MCF 10A (cell line): ENCODE data around the gene NHSL2. TPM values are rescaled to one million over a fixed set of nuclear protein-coding genes. Genes with fewer than 3 reads are reported as not detected.
"Not testable (repeated sequence)": the region's sequence is repeated elsewhere in the genome, so short reads cannot be mapped to it uniquely, and the experiment has no call there.

Experiments used
- BruUV-seq: library from RNA; stranded (reverse); fragments of 400-500 nt; replicated peaks from 2 replicates; lab custom pipeline; 2021; lab: Mats Ljungman, UMichigan
- CTCF ChIA-PET: fragments of 300-600 bp; sonication (Branson Sonifier 250); formaldehyde crosslinking; extraction: SDS; loops from one replicate; lab custom pipeline; 2021; ENCODE audit warnings: antibody characterized with exemption, inconsistent platforms; lab: Yijun Ruan, JAX
- POLR2A ChIA-PET: fragments of 300-600, 350-650 bp; sonication (Branson Sonifier 250); formaldehyde crosslinking; extraction: SDS; loops from one replicate; lab custom pipeline; 2020; ENCODE audit warnings: antibody characterized with exemption, inconsistent platforms; lab: Yijun Ruan, JAX
- DNase-seq: peaks from one replicate; pipeline ENCODE4 v3.0.0-alpha.2; 2018; ENCODE audit not compliant: unreplicated experiment
- H3K27ac Mint-ChIP-seq: one replicate; pipeline ENCODE4 v1.8.0; 2022; ENCODE audit warnings: mild to moderate bottlenecking, low read depth, mixed read lengths; ENCODE audit not compliant: unreplicated experiment
- H3K27me3 Mint-ChIP-seq: one replicate; pipeline ENCODE4 v1.8.0; 2022; ENCODE audit warnings: mixed read lengths; ENCODE audit not compliant: insufficient read depth, unreplicated experiment
- H3K36me3 Mint-ChIP-seq: one replicate; pipeline ENCODE4 v1.8.0; 2022; ENCODE audit warnings: mild to moderate bottlenecking, moderate library complexity, mixed read lengths; ENCODE audit not compliant: insufficient read depth, unreplicated experiment
- H3K4me1 Mint-ChIP-seq: one replicate; pipeline ENCODE4 v1.8.0; 2022; ENCODE audit warnings: mixed read lengths; ENCODE audit not compliant: insufficient read depth, unreplicated experiment
- H3K4me3 Mint-ChIP-seq: one replicate; pipeline ENCODE4 v1.8.0; 2022; ENCODE audit warnings: mild to moderate bottlenecking, moderate library complexity, mixed read lengths; ENCODE audit not compliant: unreplicated experiment
- H3K9me3 Mint-ChIP-seq: one replicate; pipeline ENCODE4 v1.8.0; 2022; ENCODE audit warnings: mixed read lengths; ENCODE audit not compliant: unreplicated experiment
- intact Hi-C: fragments of 100-400 bp; cut with micrococcal nuclease; formaldehyde crosslinking; loops from 2 replicates; pipeline ENCODE4 v1.14.1; 2022
- total RNA-seq: library from RNA; stranded (reverse); gene quantifications from 2 replicates; pipeline ENCODE4 v1.2.3, GENCODE V29; 2022
- TF ChIP-seq, protein P1 (sequence below): fragments of 200-600 bp; IDR thresholded peaks from one replicate; pipeline ENCODE4 v1.8.0; 2022; ENCODE audit warnings: antibody characterized with exemption, mild to moderate bottlenecking; ENCODE audit not compliant: unreplicated experiment

NHSL2 gene
- total RNA-seq, 1 experiment from 2014 or later = not detected

DNA sequence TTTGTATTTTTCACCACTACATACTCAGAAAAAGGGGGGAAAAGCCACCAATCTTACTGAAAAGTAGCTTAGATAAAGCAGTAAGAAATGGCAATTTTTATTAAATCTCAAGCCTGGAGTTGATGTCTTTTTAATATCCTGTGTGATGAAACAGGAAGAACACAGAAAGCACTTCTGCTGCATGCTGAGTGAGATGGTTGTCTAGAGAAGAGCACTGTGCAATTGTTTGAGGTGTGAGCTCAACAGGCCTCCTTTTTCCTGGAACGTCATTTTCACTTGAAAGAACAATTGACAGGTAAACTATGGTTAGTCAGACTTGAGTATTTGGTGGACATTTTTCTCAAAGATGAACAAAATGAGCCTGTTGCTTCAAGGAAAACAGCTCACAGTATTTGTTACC is 147.2 kb downstream of the NHSL2 start:
- no TSS peak for BruUV-seq
- ChIA-PET CTCF (no interaction called here), POLR2A (no interaction called here)
- Mint-ChIP-seq H3K4me1 (no peaks in the 10 kb centered on the region), H3K27me3 (peaks cover 86% of the 10 kb centered on the region), H3K27ac (no peak overlapping the region), H3K4me3 (no peak overlapping the region), H3K9me3 (no peaks in the 10 kb centered on the region), H3K36me3 (no peaks in the 10 kb centered on the region)
- no peak for DNase-seq
- intact Hi-C loops = no loop called here
- TF ChIP-seq, protein P1, sequence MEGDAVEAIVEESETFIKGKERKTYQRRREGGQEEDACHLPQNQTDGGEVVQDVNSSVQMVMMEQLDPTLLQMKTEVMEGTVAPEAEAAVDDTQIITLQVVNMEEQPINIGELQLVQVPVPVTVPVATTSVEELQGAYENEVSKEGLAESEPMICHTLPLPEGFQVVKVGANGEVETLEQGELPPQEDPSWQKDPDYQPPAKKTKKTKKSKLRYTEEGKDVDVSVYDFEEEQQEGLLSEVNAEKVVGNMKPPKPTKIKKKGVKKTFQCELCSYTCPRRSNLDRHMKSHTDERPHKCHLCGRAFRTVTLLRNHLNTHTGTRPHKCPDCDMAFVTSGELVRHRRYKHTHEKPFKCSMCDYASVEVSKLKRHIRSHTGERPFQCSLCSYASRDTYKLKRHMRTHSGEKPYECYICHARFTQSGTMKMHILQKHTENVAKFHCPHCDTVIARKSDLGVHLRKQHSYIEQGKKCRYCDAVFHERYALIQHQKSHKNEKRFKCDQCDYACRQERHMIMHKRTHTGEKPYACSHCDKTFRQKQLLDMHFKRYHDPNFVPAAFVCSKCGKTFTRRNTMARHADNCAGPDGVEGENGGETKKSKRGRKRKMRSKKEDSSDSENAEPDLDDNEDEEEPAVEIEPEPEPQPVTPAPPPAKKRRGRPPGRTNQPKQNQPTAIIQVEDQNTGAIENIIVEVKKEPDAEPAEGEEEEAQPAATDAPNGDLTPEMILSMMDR = no peak

DNA sequence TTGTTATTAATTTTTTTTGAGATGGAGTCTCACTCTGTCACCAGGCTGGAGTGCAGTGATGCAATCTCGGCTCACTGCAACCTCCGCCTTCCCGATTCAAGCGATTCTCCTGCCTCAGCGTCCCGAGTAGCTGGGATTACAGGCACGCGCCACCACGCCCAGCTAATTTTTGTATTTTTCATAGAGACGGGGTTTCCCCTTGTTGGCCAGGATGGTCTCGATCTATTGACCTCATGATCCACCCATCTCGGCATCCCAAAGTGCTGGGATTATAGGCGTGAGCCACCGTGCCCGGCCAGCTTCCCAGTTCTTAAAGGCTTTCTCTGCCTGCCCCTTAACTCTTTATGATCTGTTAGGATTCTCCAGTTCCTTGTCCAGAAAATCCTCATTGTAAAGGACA is 147.7 kb downstream of the NHSL2 start:
- DNase-seq, POLR2A ChIA-PET, H3K4me3 Mint-ChIP-seq, H3K4me1 Mint-ChIP-seq, intact Hi-C loops, H3K9me3 Mint-ChIP-seq, H3K36me3 Mint-ChIP-seq, BruUV-seq, H3K27ac Mint-ChIP-seq: not testable (repeated sequence)
- peaks cover 86% of the 10 kb centered on the region for H3K27me3 Mint-ChIP-seq
- CTCF ChIA-PET = interaction anchor here (0.6 to 0.8 kb wide), 2 partner anchors 71 to 72 kb away, joined by 3 to 5 read pairs; no protein-coding TSS in a partner anchor

DNA sequence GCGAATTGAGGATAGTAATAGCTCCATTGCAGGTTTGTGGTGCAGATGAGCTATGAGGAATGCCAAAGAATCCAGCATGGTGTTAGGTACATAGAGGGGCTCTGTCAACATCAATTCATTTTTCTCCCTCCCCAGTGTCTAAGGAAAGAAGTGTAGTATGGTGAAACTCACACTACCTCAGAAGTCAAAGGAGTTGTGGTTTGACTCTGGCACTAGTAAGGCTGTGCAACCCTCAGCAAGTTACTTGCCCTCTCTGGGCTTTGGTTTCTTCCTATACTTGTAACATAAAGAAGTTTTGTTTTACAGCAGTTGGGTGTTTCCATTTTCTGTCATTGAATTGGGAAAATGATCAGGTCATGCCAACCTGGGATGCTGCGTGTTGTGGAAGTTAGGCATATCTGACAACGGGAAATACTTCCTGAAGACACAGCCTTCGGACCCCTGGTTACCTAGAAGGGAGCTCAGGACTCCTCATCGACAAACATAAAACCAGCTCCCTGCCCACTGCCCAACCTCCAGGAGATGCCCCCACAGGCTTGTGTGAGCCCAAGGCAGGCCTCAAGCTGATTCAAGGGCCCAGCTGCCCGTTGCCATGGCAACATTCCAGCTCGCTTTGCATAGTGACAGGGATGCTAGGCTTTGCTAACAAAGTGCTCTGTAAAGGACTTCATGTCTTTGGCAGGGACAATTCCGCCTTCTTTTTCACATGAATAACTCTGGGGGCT is 149.7 kb downstream of the NHSL2 start:
- H3K4me1 Mint-ChIP-seq = no peaks in the 10 kb centered on the region
- H3K27ac Mint-ChIP-seq = no peak overlapping the region
- H3K4me3 Mint-ChIP-seq = no peak overlapping the region
- POLR2A ChIA-PET = no interaction called here
- intact Hi-C loops = no loop called here
- CTCF ChIA-PET = no interaction called here
- DNase-seq = no peak
- no peaks in the 10 kb centered on the region for H3K36me3 Mint-ChIP-seq
- BruUV-seq = no TSS peak
- TF ChIP-seq, protein P1 = no peak
- no peaks in the 10 kb centered on the region for H3K9me3 Mint-ChIP-seq
- peaks cover 85% of the 10 kb centered on the region for H3K27me3 Mint-ChIP-seq

DNA sequence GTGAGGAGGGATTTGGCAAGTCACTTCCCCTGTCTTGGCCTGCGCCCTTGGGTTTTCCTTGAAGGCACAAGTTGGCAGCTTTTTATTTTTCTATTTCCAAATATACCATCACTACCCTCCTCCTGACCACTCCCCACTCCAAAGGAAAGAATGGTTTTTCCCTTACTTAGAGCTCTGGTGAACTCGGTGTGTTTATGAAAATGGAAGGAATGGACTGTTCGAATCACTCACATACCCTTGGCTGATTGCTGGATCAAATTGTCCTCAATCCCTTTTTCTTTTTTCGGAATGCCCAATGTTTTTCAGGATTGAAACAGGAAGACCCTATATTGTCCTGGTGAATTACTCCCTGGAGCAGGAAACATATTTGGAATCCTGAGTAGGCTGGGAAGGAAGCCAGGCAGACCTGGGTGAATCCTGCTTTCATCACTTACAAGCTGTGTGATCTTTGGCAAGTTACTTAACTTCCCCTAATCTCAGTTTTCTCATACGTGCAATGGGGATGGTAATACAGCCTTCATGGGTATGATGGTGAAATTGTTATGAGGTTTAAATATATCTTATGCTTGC is 150.4 kb downstream of the NHSL2 start:
- ChIA-PET CTCF (no interaction called here), POLR2A (no interaction called here)
- Mint-ChIP-seq H3K27me3 (peaks cover 87% of the 10 kb centered on the region), H3K4me1 (no peaks in the 10 kb centered on the region), H3K9me3 (no peaks in the 10 kb centered on the region), H3K4me3 (no peak overlapping the region), H3K36me3 (no peaks in the 10 kb centered on the region), H3K27ac (no peak overlapping the region)
- intact Hi-C loops = no loop called here
- no peak for DNase-seq
- TF ChIP-seq, protein P1 = no peak
- BruUV-seq = no TSS peak
